Suprapubic skin (tissue), 3 donors: ENCODE data around the gene TMEM255A.

ENCODE experiments used
- CTCF ChIP-seq, 2 donors: fragments of 200-600 bp in 1 of 2; fragments of 450-650 bp in 1 of 2; sonication (generic) in 1 of 2; IDR thresholded peaks; one replicate each; pipeline ENCODE4 v1.5.1; 2016 to 2019; ENCODE audit warnings: antibody characterized with exemption in 2 of 2, mild to moderate bottlenecking in 1 of 2, moderate library complexity in 1 of 2
- POLR2A ChIP-seq, 2 donors: fragments of 450-650 bp; IDR thresholded peaks; one replicate each; pipeline ENCODE4 v1.6.1; 2017; ENCODE audit warnings: antibody characterized with exemption in 2 of 2, mild to moderate bottlenecking in 2 of 2, moderate library complexity in 2 of 2

GRCh38 chrX:120228187-120228908 lies 82.9 kb downstream of the TMEM255A start:
- TF ChIP-seq POLR2A (IDR thresholded peaks at IDR 0.05) (no peak), CTCF (IDR thresholded peaks at IDR 0.05) (no peak)
